Activated CD8-positive, alpha-beta memory T cell treated with anti-CD3 and anti-CD28 coated beads for 36 hours (primary cell): ENCODE measurements around the gene CFAP298. TPM values are rescaled to one million over a fixed set of nuclear protein-coding genes. Genes with fewer than 3 reads are reported as not detected.
"Not testable (repeated sequence)": the region's sequence is repeated elsewhere in the genome, so short reads cannot be mapped to it uniquely, and the experiment has no call there.

ENCODE experiments used
- CTCF ChIA-PET: fragments of 350-600 bp; sonication (Branson Sonifier 250); formaldehyde crosslinking; loops from one replicate; lab custom pipeline; 2021; ENCODE audit warnings: antibody characterized with exemption; lab: Charles Lee
- POLR2A ChIA-PET: fragments of 350-600 bp; sonication (Branson Sonifier 250); formaldehyde crosslinking; loops from one replicate; lab custom pipeline; 2021; ENCODE audit warnings: antibody characterized with exemption; lab: Charles Lee
- total RNA-seq, 2 experiments: library from RNA; stranded (reverse); gene quantifications; one replicate each; pipeline ENCODE4 v1.2.3, GENCODE V29; 2021

Gene CFAP298
- 10 to 100 TPM; 49.7 to 54.7 TPM for total RNA-seq

GRCh38 chr21:32612075-32612998 is at the start of gene CFAP298:
CFAP298 (minus strand) TSS chr21:32612377; CDS start chr21:32612243, 134 bp downstream.
- CTCF ChIA-PET, result interaction anchor here (0.6 to 2.0 kb wide), 3 partner anchors 11 to 242 kb away, joined by 3 to 11 read pairs (median 4); partner anchors contain the start of gene EVA1C
- POLR2A ChIA-PET, result interaction anchor here (0.6 to 1.1 kb wide), 3 partner anchors 100 to 282 kb away, joined by 3 to 4 read pairs (median 3); no protein-coding TSS in a partner anchor

- POLR2A ChIA-PET, CTCF ChIA-PET: not testable (repeated sequence)
These were observed 49.0 kb upstream of the CFAP298 start for GRCh38 chr21:32661026-32661782.

- POLR2A ChIA-PET, result no interaction called here
- CTCF ChIA-PET, result interaction anchor here (0.6 kb wide), 1 partner anchor 82 kb away, joined by 3 read pairs; no protein-coding TSS in a partner anchor
These were observed 46.3 kb upstream of the CFAP298 start for GRCh38 chr21:32658524-32658923.

- CTCF ChIA-PET, result no interaction called here
- POLR2A ChIA-PET, result no interaction called here
These were observed 41.2 kb upstream of the CFAP298 start for GRCh38 chr21:32653326-32653901.

GRCh38 chr21:32648165-32648564 is 36.0 kb upstream of the CFAP298 start:
- POLR2A ChIA-PET, result no interaction called here
- CTCF ChIA-PET, result no interaction called here

- CTCF ChIA-PET, result no interaction called here
- POLR2A ChIA-PET, result no interaction called here
These were observed 33.3 kb upstream of the CFAP298 start for GRCh38 chr21:32645261-32646182.

- ChIA-PET CTCF (no interaction called here), POLR2A (no interaction called here)
These were observed 29.8 kb upstream of the CFAP298 start for GRCh38 chr21:32641710-32642698.

GRCh38 chr21:32626621-32627196 is 14.5 kb upstream of the CFAP298 start:
- ChIA-PET CTCF (no interaction called here), POLR2A (interaction anchor here (0.6 kb wide), 1 partner anchor 200 kb away, joined by 3 read pairs; no protein-coding TSS in a partner anchor)

- POLR2A ChIA-PET, result not testable (repeated sequence)
- CTCF ChIA-PET, result interaction anchor here (0.6 kb wide), 1 partner anchor 17 kb away, joined by 6 read pairs; no protein-coding TSS in a partner anchor
These were observed 6.0 kb upstream of the CFAP298 start for GRCh38 chr21:32618218-32618617.

- CTCF ChIA-PET, result no interaction called here
- POLR2A ChIA-PET, result interaction anchor here (0.7 kb wide), 1 partner anchor 99 kb away, joined by 3 read pairs; no protein-coding TSS in a partner anchor
These were observed 1.4 kb upstream of the CFAP298 start for GRCh38 chr21:32613436-32614043.

GRCh38 chr21:32612999-32613337 is 791 bp upstream of the CFAP298 start:
- CTCF ChIA-PET, result no interaction called here

GRCh38 chr21:32611471-32611997 is 643 bp downstream of the CFAP298 start:
- ChIA-PET POLR2A (interaction anchor here (0.6 to 1.1 kb wide), 2 partner anchors 117 to 281 kb away, joined by 3 to 4 read pairs; no protein-coding TSS in a partner anchor), CTCF (interaction anchor here (1.0 to 2.0 kb wide), 2 partner anchors 10 to 200 kb away, joined by 3 to 11 read pairs; partner anchors contain the start of gene EVA1C)

More at GRCh38 chr21:32612999-32613337, 791 bp upstream of the CFAP298 start:
- POLR2A ChIA-PET, result interaction anchor here (0.7 to 1.1 kb wide), 2 partner anchors 99 to 115 kb away, joined by 3 read pairs; no protein-coding TSS in a partner anchor

GRCh38 chr21:32610940-32611339 is 1.2 kb downstream of the CFAP298 start:
- CTCF ChIA-PET, result interaction anchor here (2.0 kb wide), 1 partner anchor 10 kb away, joined by 11 read pairs; no protein-coding TSS in a partner anchor
- POLR2A ChIA-PET, result not testable (repeated sequence)

GRCh38 chr21:32608851-32609250 is 3.3 kb downstream of the CFAP298 start:
- ChIA-PET POLR2A (no interaction called here), CTCF (interaction anchor here (0.6 to 0.9 kb wide), 3 partner anchors 163 to 207 kb away, joined by 3 to 4 read pairs (median 3); partner anchors contain the start of gene PAXBP1)

- ChIA-PET CTCF (interaction anchor here (1.1 kb wide), 1 partner anchor 191 kb away, joined by 3 read pairs; no protein-coding TSS in a partner anchor), POLR2A (interaction anchor here (1.4 kb wide), 1 partner anchor 326 kb away, joined by 3 read pairs; the partner anchor contains the start of gene MIS18A)
These were observed 6.7 kb downstream of the CFAP298 start for GRCh38 chr21:32605469-32605868.

- ChIA-PET POLR2A (no interaction called here), CTCF (no interaction called here)
These were observed 7.7 kb downstream of the CFAP298 start for GRCh38 chr21:32604464-32604863.
